GM19395 (cell line): Measurements from ENCODE around the gene FANCC.
"Not testable (repeated sequence)": the region's sequence is repeated elsewhere in the genome, so short reads cannot be mapped to it uniquely, and the experiment has no call there.

ENCODE experiments used
- ATAC-seq: cut with Tn5 transposase; IDR thresholded peaks from one replicate; pipeline ENCODE4 v1.9.1; 2021; ENCODE audit warnings: mild to moderate bottlenecking, moderate library complexity; ENCODE audit not compliant: unreplicated experiment

FANCC gene

GRCh38 chr9:95284162-95285080, 33.1 kb downstream of the FANCC start:
- no peak for ATAC-seq

DNA sequence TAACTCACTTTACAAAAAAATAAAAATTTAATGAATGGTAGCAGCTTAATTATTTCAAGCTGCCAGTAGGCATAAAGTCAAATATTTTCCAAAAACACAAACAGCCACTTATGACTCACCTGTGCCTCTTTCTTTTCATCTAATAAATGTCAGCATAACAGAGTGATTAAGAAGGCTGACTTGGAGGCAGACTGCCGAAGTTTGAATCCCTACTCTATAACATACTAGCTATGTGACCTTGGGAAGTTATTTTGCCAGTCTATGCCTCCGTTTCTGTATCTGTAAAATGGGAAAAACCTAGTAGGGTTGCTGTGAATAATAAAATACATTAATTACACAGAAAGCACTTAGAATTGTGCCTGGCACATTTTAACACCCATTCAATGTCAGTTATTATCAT, 33.8 kb downstream of the FANCC start:
- no peak for ATAC-seq

- ATAC-seq, result no peak
These were observed 35.2 kb downstream of the FANCC start for GRCh38 chr9:95282332-95282731.

GRCh38 chr9:95280745-95281144, 36.8 kb downstream of the FANCC start:
- no peak for ATAC-seq

- ATAC-seq, result no peak
These were observed 40.0 kb downstream of the FANCC start for GRCh38 chr9:95277509-95277908.

GRCh38 chr9:95276395-95276954, 41.0 kb downstream of the FANCC start:
- no peak for ATAC-seq

- ATAC-seq, result not testable (repeated sequence)
These were observed 43.3 kb downstream of the FANCC start for GRCh38 chr9:95274160-95274559.

DNA sequence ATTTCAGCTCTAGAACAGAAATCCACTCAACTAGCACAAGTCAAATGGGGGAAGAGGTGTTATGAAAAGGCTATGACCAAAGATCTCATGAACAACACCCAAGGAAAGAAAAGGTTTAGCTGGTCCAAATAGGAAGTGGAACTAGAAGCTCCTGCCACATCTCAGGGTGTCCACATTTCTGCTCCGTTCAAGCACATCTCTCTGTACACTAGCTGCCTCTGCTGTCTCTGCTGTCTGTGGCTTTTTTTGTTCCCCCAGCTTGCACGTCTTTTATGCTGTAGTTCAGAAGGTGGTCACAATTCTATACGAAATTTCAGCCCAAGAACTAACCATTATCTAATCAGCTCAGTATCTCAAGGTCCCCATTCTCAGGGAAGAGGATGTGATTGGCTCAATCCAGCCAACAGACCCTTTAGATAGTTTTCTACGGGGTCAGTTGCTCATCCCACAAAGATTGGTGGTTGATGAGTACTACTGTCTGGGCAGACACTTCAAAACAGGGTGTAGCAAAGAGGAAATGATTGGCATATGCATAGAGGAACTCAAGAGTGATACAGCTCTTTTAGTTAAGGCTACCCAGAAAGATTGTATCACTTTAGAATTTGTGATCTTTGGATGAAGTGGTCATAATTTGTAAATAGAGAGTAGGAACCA, 44.0 kb downstream of the FANCC start:
- ATAC-seq, result peak; percentile 66

DNA sequence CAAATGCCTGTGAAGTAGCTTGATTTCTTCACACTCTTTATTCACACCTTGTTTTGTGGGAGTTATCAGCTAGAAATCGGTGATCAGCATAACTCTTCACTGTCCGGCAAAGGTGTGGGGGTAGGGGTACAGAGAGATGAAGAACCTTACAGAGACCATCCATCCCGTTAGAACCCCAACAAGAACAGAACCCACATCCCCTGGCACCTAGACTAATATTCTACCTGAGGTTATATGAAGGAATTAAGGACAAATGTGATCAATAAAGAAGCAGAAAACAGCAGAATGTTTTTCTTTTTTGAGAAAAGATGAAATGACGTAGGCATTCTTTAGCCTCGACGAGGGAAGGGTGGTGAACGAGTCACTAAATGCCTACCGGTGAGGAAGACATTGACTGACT, 44.7 kb downstream of the FANCC start:
- ATAC-seq, result no peak

- no peak for ATAC-seq
These were observed 46.7 kb downstream of the FANCC start for GRCh38 chr9:95270790-95271189.

DNA sequence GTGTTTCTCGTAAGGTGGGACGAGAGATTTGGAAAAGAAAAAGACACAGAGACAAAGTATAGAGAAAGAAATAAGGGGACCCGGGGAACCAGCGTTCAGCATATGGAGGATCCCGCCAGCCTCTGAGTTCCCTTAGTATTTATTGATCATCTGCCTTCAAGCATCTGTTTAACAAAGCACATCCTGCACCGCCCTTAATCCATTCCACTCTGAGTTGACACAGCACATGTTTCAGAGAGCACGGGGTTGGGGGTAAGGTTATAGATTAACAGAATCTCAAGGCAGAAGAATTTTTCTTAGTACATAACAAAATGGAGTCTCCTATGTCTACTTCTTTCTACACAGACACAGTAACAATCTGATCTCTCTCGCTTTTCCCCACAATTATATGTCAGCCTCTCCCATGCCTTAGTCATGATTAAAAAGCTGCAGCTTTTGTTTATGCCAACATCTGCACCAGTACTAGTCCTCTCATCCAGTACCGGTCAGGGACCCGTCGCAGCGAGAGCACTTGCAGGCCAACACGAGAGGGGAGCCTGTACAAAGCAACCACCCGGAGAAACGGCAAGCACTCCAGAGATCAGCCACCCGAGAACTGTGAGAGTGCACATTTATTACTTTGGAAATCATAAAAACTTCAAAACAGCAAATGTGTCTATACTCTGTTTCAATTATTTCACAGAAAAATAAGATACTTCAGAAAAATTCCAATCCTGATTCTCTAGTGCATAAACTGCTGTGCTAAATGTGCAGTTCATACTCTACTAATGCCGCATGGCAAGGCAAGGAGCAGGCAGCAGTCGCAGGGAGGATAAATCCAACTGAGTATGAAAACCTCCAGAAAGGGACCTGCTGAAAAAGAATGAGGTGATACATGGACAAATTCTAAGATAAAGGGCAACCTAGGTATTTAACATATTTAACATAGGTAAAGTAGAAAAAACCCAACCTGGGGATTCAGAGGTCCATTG, 47.4 kb downstream of the FANCC start:
- not testable (repeated sequence) for ATAC-seq

DNA sequence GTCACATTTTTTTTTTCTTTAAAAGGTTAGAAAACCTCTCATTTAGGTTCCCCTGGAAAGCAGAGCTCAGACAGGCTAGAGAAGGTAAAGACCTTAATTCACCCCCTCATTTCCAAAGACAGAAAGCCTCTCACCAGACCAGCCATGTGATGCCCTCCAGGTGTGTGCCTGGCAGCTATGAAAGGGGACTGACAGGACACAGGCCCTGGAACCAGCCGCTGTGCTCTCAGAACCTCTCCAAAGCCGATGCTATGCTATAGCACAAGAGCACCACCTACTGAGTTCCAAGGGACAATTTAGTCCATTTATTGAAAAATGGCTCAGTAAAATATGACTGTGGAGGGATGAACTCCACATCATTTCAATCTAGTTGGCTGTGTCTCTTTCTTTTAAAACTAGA, 48.8 kb downstream of the FANCC start:
- ATAC-seq, result no peak

- peak; percentile 85 for ATAC-seq
These were observed 50.9 kb downstream of the FANCC start for GRCh38 chr9:95266649-95267048.

- no peak for ATAC-seq
These were observed 51.5 kb downstream of the FANCC start for GRCh38 chr9:95265960-95266359.

DNA sequence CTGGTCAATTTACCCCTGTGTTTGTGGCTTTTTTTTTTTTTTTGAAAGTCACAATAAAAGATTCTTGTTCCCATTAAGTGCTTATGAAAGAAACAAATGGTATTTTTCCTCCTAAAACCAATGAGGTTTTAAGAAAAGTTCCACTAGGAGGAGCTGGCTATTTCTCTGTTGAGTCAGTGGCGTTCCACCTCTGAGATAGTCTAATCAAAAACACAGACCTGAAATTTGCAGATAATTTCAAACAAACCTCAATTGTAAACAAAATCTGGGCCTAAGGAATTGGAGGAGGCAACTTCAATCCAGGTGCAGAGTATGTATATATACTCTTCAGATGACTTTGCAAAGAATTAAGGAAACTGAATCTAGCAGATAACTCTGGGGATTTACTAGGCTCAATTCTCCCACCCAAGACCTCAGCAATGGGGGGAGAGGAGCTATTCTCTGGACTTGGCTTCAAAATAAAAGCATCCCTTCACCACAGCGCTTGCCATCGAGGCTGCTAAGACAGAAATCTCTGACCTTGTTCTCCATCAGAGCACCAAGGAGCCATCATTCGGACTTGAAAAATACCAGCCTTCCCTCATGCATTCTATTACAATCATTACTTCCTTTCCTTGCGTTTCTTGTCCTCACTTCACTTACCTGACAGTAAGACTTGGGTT, 52.4 kb downstream of the FANCC start:
- no peak for ATAC-seq

DNA sequence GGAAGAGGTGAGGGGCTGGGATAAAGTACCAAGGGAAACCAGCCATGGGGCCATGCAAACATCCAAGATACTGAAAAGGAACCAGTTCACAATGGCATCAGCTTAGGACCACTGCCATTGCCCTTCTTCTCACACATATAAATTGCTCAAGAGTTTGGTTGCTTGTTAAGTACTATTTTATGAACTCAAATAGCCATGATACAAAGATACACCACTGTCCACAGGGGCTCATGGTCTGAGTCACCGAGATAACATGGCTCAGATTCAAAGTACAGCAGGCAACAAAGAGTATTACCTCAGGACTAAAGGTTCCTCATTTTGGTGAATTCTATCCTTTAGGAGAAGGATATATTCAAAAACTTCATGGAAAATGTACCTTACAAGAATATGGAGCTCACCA, 55.6 kb downstream of the FANCC start:
- ATAC-seq, result no peak

DNA sequence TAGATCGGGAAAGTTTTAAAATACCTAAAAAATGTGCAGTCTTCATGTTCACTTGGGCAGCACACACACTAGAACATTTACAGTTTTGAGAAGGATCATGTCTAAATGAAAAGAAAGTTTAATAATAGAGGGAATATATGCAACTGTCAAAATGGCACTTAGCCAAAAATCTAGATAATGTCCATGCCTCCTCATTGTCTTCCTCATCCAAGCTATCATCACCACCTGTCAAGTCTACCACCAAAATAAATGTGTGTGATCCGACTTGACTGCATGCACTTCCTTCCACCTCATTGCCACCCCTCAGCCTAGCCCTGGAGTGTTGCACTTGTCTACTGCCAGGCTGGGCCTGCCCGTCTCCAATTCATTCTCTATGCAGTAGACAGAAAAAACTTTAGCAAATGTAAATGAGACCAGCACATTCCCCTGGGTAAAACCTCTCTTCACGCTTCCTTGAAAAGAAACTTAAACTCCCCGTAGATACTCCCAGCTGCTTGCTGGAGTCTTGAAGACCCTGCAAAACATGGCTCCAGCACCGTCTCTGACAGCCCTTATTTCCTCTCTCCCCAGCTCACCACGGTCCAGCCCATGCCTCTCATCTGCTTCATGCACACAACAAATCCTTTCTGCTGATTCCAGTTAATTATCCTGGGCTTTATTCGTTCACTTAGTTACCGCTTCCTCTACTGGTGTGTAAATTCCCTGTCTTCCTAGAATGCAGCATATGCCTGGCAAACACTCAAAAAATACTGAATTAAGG, 66.9 kb downstream of the FANCC start:
- no peak for ATAC-seq

DNA sequence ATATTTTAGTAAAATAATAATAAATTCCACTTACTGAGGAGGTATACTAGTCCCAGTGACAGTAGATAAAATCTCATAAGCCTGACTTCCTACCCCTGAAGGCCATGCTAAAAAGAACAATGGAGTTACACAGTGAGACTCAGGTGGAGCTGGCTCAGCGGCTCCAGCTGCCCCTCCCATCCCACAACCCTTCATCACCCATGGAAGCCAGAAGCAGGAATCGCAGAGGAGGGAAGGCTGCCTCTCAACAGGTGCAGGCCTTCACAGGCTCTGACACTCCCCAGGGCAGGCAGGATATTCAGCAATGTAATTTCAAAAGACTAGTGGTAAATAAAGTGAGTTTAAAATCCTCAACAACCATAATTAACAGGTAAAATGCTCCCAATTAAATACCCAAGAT, 67.5 kb downstream of the FANCC start:
- no peak for ATAC-seq

GRCh38 chr9:95246547-95246946, 71.0 kb downstream of the FANCC start:
- ATAC-seq, result no peak

DNA sequence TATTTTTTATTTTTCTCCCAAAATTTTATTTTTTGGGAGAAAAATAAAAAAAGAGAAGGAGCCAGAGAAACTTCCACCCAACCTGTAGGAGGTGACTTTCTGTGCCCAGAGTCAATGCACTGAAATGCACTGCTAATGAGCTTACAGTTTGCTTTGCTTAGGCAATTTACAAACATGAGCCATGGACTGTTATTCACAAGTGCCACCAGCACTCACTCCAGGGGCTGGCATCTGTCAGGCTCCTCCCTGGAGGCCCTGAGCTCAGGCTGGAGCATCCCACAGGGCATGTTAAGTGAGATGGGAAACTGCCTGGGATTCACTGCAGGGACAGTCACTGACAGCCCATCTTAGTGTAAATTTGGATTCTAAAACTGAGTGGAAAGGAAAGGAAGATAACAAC, 74.9 kb downstream of the FANCC start:
- ATAC-seq, result no peak
